Measurements from ENCODE around the gene TRMT112.

DNA sequence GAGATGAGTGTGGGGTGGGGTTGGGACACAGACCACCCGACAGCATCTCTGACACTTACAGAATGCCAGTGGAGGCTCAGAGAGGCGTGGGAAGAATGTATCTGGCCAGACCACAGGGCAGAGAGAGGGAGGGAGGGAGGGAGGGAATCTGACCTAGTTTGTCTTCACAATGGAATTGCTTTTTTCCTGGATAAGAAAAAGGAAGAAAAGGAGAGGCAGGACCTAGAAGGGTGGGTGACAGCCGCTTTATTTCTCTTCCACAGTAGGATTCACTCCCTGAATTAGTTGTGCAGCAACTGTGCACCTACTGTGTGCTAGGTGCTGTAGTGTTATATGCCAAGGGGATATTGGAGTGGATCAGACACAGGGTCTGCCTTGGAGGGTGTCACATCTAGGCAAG lies 22.6 kb downstream of the TRMT112 start:
- no peak for TF ChIP-seq POLR2AphosphoS5 (IDR thresholded peaks at IDR 0.05; ENCODE audit: low read depth, low read length)
- no peak for TF ChIP-seq TAF1 (IDR thresholded peaks at IDR 0.05; ENCODE audit: borderline replicate concordance, insufficient read depth, low read length)
- TF ChIP-seq REST (IDR thresholded peaks at IDR 0.05; ENCODE audit: insufficient read depth in 1 of 2, low read depth in 2 of 2, low read length in 2 of 2) = no peak

Data from PFSK-1 (cell line).